Type B pancreatic cell (in vitro differentiated cells): Measurements from ENCODE around the gene ZNF829. TPM values are rescaled to one million over a fixed set of nuclear protein-coding genes. Genes with fewer than 3 reads are reported as not detected.

Experiments used
- DNase-seq: peaks from one replicate; pipeline ENCODE4 v3.0.0; 2021; ENCODE audit warnings: mixed read lengths; ENCODE audit not compliant: unreplicated experiment; ENCODE audit errors: extremely low spot score
- H3K27ac Mint-ChIP-seq: 2 replicates; pipeline ENCODE4 v1.8.0; 2021; ENCODE audit warnings: mild to moderate bottlenecking, mixed read lengths
- H3K27me3 Mint-ChIP-seq: 2 replicates; pipeline ENCODE4 v1.8.0; 2021; ENCODE audit warnings: mixed read lengths
- H3K36me3 Mint-ChIP-seq: 2 replicates; pipeline ENCODE4 v1.8.0; 2021; ENCODE audit warnings: mixed read lengths
- H3K4me1 Mint-ChIP-seq: one replicate; pipeline ENCODE4 v1.8.0; 2021; ENCODE audit warnings: mixed read lengths; ENCODE audit not compliant: unreplicated experiment
- H3K4me3 Mint-ChIP-seq: 2 replicates; pipeline ENCODE4 v1.8.0; 2021; ENCODE audit warnings: mild to moderate bottlenecking, mixed read lengths
- H3K9me3 Mint-ChIP-seq: 2 replicates; pipeline ENCODE4 v1.8.0; 2021; ENCODE audit warnings: mixed read lengths
- total RNA-seq: library from RNA; stranded (reverse); gene quantifications from 2 replicates; pipeline ENCODE4 v1.2.1, GENCODE V29; 2021; ENCODE audit warnings: low replicate concordance
- TF ChIP-seq, protein P1 (sequence below): fragments of 200-600 bp; sonication (generic); conservative IDR thresholded peaks from 2 replicates; pipeline ENCODE4 v1.5.0; 2021; ENCODE audit warnings: antibody characterized with exemption, mild to moderate bottlenecking

Gene ZNF829
- total RNA-seq, 1 donor from 2014 or later, result 3.7 TPM

DNA sequence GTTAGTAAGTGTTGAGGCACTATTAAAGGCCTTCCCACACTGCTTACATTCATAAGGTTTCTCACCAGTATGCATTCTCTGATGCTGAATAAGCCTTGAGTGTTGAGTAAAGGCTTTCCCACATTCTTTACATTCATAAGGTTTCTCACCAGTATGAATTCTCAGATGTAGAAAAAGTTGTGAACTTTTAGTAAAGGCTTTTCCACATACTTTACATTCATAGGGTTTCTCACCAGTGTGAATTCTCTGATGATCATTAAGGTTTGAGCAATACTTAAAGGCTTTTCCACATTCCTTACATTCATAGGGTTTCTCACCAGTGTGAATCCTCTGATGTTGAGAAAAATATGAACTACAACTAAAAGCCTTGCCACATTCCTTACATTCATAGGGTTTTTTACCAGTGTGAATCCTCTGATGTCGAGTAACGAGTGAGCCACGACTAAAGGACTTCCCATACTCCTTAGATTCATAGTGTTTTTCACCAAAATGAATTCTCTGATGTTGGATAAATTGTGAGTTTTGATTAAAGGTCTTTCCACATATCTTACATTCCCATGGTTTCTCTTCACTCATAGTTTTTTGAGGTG lies 24.2 kb downstream of the ZNF829 start:
- H3K4me1 Mint-ChIP-seq, result no peaks in the 10 kb centered on the region
- H3K36me3 Mint-ChIP-seq, result peaks cover 70% of the 10 kb centered on the region
- H3K4me3 Mint-ChIP-seq, result no peak overlapping the region
- peaks cover 38% of the 10 kb centered on the region for H3K9me3 Mint-ChIP-seq
- H3K27me3 Mint-ChIP-seq, result no peaks in the 10 kb centered on the region
- TF ChIP-seq, protein P1, sequence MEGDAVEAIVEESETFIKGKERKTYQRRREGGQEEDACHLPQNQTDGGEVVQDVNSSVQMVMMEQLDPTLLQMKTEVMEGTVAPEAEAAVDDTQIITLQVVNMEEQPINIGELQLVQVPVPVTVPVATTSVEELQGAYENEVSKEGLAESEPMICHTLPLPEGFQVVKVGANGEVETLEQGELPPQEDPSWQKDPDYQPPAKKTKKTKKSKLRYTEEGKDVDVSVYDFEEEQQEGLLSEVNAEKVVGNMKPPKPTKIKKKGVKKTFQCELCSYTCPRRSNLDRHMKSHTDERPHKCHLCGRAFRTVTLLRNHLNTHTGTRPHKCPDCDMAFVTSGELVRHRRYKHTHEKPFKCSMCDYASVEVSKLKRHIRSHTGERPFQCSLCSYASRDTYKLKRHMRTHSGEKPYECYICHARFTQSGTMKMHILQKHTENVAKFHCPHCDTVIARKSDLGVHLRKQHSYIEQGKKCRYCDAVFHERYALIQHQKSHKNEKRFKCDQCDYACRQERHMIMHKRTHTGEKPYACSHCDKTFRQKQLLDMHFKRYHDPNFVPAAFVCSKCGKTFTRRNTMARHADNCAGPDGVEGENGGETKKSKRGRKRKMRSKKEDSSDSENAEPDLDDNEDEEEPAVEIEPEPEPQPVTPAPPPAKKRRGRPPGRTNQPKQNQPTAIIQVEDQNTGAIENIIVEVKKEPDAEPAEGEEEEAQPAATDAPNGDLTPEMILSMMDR, result no peak
- no peak for DNase-seq
- no peak overlapping the region for H3K27ac Mint-ChIP-seq

DNA sequence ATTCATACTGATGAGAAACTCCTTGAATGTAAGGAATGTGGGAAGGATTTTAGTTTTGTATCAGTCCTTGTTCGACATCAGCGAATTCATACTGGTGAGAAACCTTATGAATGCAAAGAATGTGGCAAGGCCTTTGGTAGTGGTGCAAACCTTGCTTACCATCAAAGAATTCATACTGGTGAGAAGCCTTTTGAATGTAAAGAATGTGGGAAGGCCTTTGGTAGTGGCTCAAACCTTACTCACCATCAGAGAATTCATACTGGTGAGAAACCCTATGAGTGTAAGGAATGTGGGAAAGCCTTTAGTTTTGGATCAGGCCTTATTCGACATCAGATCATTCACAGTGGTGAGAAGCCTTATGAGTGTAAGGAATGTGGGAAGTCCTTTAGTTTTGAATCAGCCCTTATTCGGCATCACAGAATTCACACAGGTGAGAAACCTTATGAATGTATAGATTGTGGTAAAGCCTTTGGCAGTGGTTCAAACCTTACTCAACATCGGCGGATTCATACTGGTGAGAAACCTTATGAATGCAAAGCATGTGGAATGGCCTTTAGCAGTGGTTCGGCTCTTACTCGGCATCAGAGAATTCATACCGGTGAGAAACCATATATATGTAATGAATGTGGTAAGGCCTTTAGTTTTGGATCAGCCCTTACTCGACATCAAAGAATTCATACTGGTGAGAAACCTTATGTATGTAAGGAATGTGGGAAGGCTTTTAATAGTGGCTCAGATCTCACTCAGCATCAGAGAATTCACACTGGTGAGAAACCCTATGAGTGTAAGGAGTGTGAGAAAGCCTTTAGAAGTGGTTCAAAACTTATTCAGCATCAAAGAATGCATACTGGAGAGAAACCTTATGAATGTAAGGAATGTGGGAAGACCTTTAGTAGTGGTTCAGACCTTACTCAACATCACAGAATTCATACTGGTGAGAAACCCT lies 38.8 kb downstream of the ZNF829 start:
- Mint-ChIP-seq H3K9me3 (peaks cover 25% of the 10 kb centered on the region), H3K36me3 (peaks cover 61% of the 10 kb centered on the region), H3K27ac (no peak overlapping the region), H3K4me3 (no peak overlapping the region), H3K4me1 (no peaks in the 10 kb centered on the region), H3K27me3 (no peaks in the 10 kb centered on the region)
- TF ChIP-seq, protein P1, result no peak
- no peak for DNase-seq

DNA sequence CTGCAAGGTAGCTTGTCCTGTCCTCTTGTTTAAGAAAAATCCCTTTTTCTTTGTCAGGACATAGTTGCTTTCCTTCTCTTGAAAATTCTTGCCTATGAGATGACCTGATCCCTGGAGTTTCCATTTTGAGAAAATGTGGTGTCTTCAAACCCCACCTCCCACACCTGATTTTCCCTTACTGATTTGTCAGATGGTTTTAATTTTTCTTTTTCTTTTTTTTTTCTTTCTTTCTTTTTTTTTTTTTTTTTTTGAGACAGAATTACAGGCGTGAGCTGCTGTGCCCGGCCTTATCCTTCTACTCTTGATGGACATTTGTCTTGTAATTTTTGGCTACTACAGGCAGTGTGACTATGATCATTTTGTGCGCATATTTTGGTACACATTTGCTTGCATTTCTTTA lies 64.2 kb downstream of the ZNF829 start:
- Mint-ChIP-seq H3K36me3 (peaks cover 37% of the 10 kb centered on the region), H3K27me3 (no peaks in the 10 kb centered on the region), H3K4me3 (no peak overlapping the region), H3K4me1 (no peaks in the 10 kb centered on the region), H3K9me3 (peaks cover 15% of the 10 kb centered on the region), H3K27ac (no peak overlapping the region)
- TF ChIP-seq, protein P1, result no peak
- no peak for DNase-seq

DNA sequence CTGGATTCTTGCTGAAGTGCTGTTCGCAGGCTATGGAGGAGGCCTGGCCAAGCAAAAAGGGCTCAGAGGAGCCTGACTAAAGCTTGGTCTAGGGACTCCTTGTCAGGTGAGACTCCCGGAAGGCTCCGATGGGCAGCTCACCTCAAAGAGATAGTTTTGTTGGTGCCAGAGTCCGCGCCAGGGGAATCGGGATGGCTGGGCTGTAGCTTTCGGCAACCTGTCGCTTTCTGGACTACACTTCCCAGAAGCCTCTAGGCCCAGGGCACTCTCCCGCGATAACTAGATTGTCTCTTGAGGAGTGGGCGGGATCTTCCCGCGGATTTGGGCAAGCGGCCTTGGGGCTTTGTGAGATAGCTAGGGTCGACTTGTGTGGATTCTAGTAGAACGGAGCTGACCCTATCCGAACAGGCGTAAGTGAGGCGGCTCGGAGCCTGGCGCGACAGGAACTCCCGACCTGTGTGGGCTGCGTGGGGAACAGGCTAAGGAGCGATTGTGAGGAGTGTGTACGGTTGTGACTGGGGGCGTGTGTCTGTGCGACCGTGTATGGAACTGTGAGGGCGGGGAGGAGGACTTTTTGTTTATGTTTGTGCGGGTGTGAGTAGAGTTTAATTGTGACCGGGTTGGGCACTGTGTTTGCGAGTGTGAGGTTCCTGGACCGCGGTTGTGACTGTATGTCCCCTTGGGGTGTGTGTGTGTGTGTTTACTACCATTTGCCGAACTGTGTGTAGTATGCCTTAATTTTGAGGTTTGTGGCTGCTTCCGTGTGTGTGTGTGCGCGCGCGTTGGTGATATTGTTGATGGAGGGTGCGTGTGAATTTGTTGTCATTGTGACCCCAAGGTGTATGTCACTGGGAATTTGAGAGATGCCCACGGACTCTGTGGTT lies 65.3 kb downstream of the ZNF829 start, which contains the start of gene ZNF345:
Gene ZNF345 (plus strand): TSS at position 318 of the 884 bp plus-strand sequence. CDS start 25,955 bp downstream, outside the sequence.
- no peaks in the 10 kb centered on the region for H3K27me3 Mint-ChIP-seq
- H3K4me1 Mint-ChIP-seq, result no peaks in the 10 kb centered on the region
- H3K4me3 Mint-ChIP-seq, result no peak within 1 kb of the TSS
- peak; percentile 87 for DNase-seq
- TF ChIP-seq, protein P1, result no peak
- no peak within 1 kb of the TSS for H3K27ac Mint-ChIP-seq
- peaks cover 13% of the 10 kb centered on the region for H3K9me3 Mint-ChIP-seq
- peaks cover 31% of the 10 kb centered on the region for H3K36me3 Mint-ChIP-seq
